Prostate gland (tissue), 2 donors: Measurements from ENCODE around the gene PALLD.

Experiments
- CTCF ChIP-seq, 4 experiments: fragments of 200-600 bp in 2 of 4; fragments of 450-650 bp in 2 of 4; sonication (generic) in 2 of 4; IDR thresholded peaks; 1 replicate in 3 of 4; 2 replicates in 1 of 4; pipeline ENCODE4 v1.5.1; 2016 to 2019; ENCODE audit warnings: antibody characterized with exemption in 4 of 4, mild to moderate bottlenecking in 2 of 4, moderate library complexity in 2 of 4
- POLR2A ChIP-seq: fragments of 450-650 bp; IDR thresholded peaks from one replicate; pipeline ENCODE4 v1.6.1; 2016; ENCODE audit warnings: antibody characterized with exemption, mild to moderate bottlenecking

- TF ChIP-seq CTCF (IDR thresholded peaks at IDR 0.05): no peak
- no peak for TF ChIP-seq POLR2A
Observed at GRCh38 chr4:168496834-168497233, at the start of gene PALLD.
